Esophagus muscularis mucosa (tissue), 4 donors: ENCODE data around the gene ARMH2. TPM values are rescaled to one million over a fixed set of nuclear protein-coding genes. Genes with fewer than 3 reads are reported as not detected.

Experiments used
- DNase-seq: peaks from one replicate; pipeline ENCODE4 v3.0.0-alpha.2; 2017; ENCODE audit errors: extremely low spot score
- H3K27ac ChIP-seq, 4 donors: fragments of 200-600 bp; sonication (generic); replicated peaks in 1 of 4; 1 replicate in 3 of 4; 2 replicates in 1 of 4; pipeline ENCODE4 v1.5.1; 2016 to 2019; ENCODE audit warnings: mild to moderate bottlenecking in 1 of 4
- H3K27me3 ChIP-seq, 4 donors: fragments of 200-600 bp; sonication (generic); one replicate each; pipeline versions ENCODE4 v1.5.1 to v1.6.0; 2016 to 2019
- H3K36me3 ChIP-seq, 4 donors: fragments of 200-600 bp; sonication (generic); one replicate each; pipeline ENCODE4 v1.5.1; 2016 to 2019
- H3K4me1 ChIP-seq, 4 donors: fragments of 200-600 bp; sonication (generic); one replicate each; pipeline ENCODE4 v1.5.1; 2016 to 2019
- H3K4me3 ChIP-seq, 4 donors: fragments of 200-600 bp; sonication (generic); 1 replicate in 2 of 4; 2 replicates in 2 of 4; pipeline ENCODE4 v1.5.1; 2016 to 2019; ENCODE audit warnings: mild to moderate bottlenecking in 4 of 4, moderate library complexity in 1 of 4
- H3K9me3 ChIP-seq, 4 donors: fragments of 200-600 bp; sonication (generic); 1 replicate in 3 of 4; 2 replicates in 1 of 4; pipeline ENCODE4 v1.5.1; 2016 to 2019
- CTCF ChIP-seq, 3 experiments: fragments of 200-600 bp in 2 of 3; fragments of 450-650 bp in 1 of 3; sonication (generic) in 2 of 3; IDR thresholded peaks; one replicate each; pipeline ENCODE4 v1.5.1; 2017 to 2019; ENCODE audit warnings: antibody characterized with exemption in 3 of 3, mild to moderate bottlenecking in 2 of 3, moderate library complexity in 1 of 3
- EP300 ChIP-seq: sonication (generic); formaldehyde crosslinking; IDR thresholded peaks from one replicate; pipeline ENCODE4 v1.6.1; 2017; ENCODE audit warnings: antibody characterized with exemption
- POLR2A ChIP-seq: fragments of 450-650 bp; IDR thresholded peaks from one replicate; pipeline ENCODE4 v1.6.1; 2017; ENCODE audit warnings: antibody characterized with exemption, moderate library complexity, mild to moderate bottlenecking, low read depth
- POLR2AphosphoS5 ChIP-seq, 2 donors: sonication (generic); formaldehyde crosslinking; IDR thresholded peaks; one replicate each; pipeline ENCODE4 v1.6.1; 2017; ENCODE audit warnings: antibody characterized with exemption in 2 of 2
- WGBS: methylation state at CpG from one replicate; pipeline ENCODE4 v1.1.5; 2018; 5-methylcytosine and 5-hydroxymethylcytosine counted together
- intact Hi-C: fragments of 100-400 bp; cut with DNase I; formaldehyde crosslinking; loops from one replicate; pipeline ENCODE4 v1.15.1; 2023
- total RNA-seq, 4 donors: library from RNA; depleted of rRNA; stranded (reverse); fragments of >200 nt; gene quantifications; one replicate each; pipeline versions ENCODE4 v1.1.0 to v1.2.1, GENCODE V29; 2016

Gene ARMH2
- total RNA-seq, 4 donors from 2014 or later, result not detected

GRCh38 chr6:24829657-24830056 is 30.9 kb upstream of the ARMH2 start:
- DNase-seq, result no peak
- H3K9me3 ChIP-seq, result no peaks in the 10 kb centered on the region
- H3K36me3 ChIP-seq, result peaks cover 0 to 25% (median 0%) of the 10 kb centered on the region in 4 donors
- H3K4me1 ChIP-seq, result peaks cover 0 to under 1% (median 0%) of the 10 kb centered on the region in 4 donors
- no peak overlapping the region for H3K4me3 ChIP-seq
- H3K27ac ChIP-seq, result no peak overlapping the region
- TF ChIP-seq CTCF (IDR thresholded peaks at IDR 0.05) (no peak), POLR2AphosphoS5 (IDR thresholded peaks at IDR 0.05) (no peak), POLR2A (no peak), EP300 (no peak)
- no peaks in the 10 kb centered on the region for H3K27me3 ChIP-seq
- intact Hi-C loops, result no loop called here
- WGBS, result 87% methylated on average over 3 of the region's 3 CpGs

GRCh38 chr6:24827970-24828369 is 29.3 kb upstream of the ARMH2 start:
- no peaks in the 10 kb centered on the region for H3K27me3 ChIP-seq
- DNase-seq, result no peak
- intact Hi-C loops, result no loop called here
- no peak for TF ChIP-seq POLR2A
- TF ChIP-seq EP300, result no peak
- no peak for TF ChIP-seq POLR2AphosphoS5 (IDR thresholded peaks at IDR 0.05)
- no peak for TF ChIP-seq CTCF (IDR thresholded peaks at IDR 0.05)
- peaks cover 0 to 25% (median 0%) of the 10 kb centered on the region in 4 donors for H3K36me3 ChIP-seq
- no peaks in the 10 kb centered on the region for H3K4me1 ChIP-seq
- 80% methylated on average over 8 of the region's 8 CpGs for WGBS
- H3K27ac ChIP-seq, result no peak overlapping the region
- no peaks in the 10 kb centered on the region for H3K9me3 ChIP-seq
- no peak overlapping the region for H3K4me3 ChIP-seq

GRCh38 chr6:24827162-24827561 is 28.4 kb upstream of the ARMH2 start:
- no peaks in the 10 kb centered on the region for H3K4me1 ChIP-seq
- TF ChIP-seq POLR2A (no peak), CTCF (IDR thresholded peaks at IDR 0.05) (no peak), EP300 (no peak), POLR2AphosphoS5 (IDR thresholded peaks at IDR 0.05) (no peak)
- no peak for DNase-seq
- H3K27me3 ChIP-seq, result no peaks in the 10 kb centered on the region
- 87% methylated on average over 3 of the region's 3 CpGs for WGBS
- H3K9me3 ChIP-seq, result no peaks in the 10 kb centered on the region
- no peak overlapping the region for H3K27ac ChIP-seq
- H3K4me3 ChIP-seq, result no peak overlapping the region
- intact Hi-C loops, result no loop called here
- H3K36me3 ChIP-seq, result peaks cover 0 to 25% (median 0%) of the 10 kb centered on the region in 4 donors

GRCh38 chr6:24825130-24825630 is 26.5 kb upstream of the ARMH2 start:
- TF ChIP-seq POLR2AphosphoS5 (IDR thresholded peaks at IDR 0.05) (no peak), EP300 (no peak), POLR2A (no peak)
- Histone ChIP-seq H3K27me3 (no peaks in the 10 kb centered on the region), H3K27ac (no peak overlapping the region), H3K4me3 (no peak overlapping the region), H3K36me3 (peaks cover 0 to 22% (median 0%) of the 10 kb centered on the region in 4 donors), H3K4me1 (no peaks in the 10 kb centered on the region), H3K9me3 (no peaks in the 10 kb centered on the region)
- DNase-seq, result no peak
- 65% methylated on average over 2 of the region's 2 CpGs for WGBS
- intact Hi-C loops, result no loop called here

GRCh38 chr6:24824142-24824938 is 25.6 kb upstream of the ARMH2 start:
- 93% methylated on average over 6 of the region's 6 CpGs for WGBS
- intact Hi-C loops, result no loop called here

More at GRCh38 chr6:24824142-24824938, 25.6 kb upstream of the ARMH2 start:
- H3K9me3 ChIP-seq, result no peaks in the 10 kb centered on the region
- H3K4me1 ChIP-seq, result no peaks in the 10 kb centered on the region
- H3K4me3 ChIP-seq, result no peak overlapping the region
- TF ChIP-seq POLR2AphosphoS5 (IDR thresholded peaks at IDR 0.05), result no peak
- TF ChIP-seq EP300, result no peak
- TF ChIP-seq POLR2A, result no peak
- TF ChIP-seq CTCF (IDR thresholded peaks at IDR 0.05), result no peak
- no peak for DNase-seq
- peaks cover 0 to 17% (median 0%) of the 10 kb centered on the region in 4 donors for H3K36me3 ChIP-seq
- H3K27me3 ChIP-seq, result no peaks in the 10 kb centered on the region
- H3K27ac ChIP-seq, result no peak overlapping the region
